HG02759 (cell line): ENCODE data around the gene MFAP2.

Experiments used
- ATAC-seq: cut with Tn5 transposase; IDR thresholded peaks from one replicate; pipeline ENCODE4 v1.9.1; 2021; ENCODE audit warnings: mild to moderate bottlenecking, moderate library complexity; ENCODE audit not compliant: unreplicated experiment

MFAP2 gene

DNA sequence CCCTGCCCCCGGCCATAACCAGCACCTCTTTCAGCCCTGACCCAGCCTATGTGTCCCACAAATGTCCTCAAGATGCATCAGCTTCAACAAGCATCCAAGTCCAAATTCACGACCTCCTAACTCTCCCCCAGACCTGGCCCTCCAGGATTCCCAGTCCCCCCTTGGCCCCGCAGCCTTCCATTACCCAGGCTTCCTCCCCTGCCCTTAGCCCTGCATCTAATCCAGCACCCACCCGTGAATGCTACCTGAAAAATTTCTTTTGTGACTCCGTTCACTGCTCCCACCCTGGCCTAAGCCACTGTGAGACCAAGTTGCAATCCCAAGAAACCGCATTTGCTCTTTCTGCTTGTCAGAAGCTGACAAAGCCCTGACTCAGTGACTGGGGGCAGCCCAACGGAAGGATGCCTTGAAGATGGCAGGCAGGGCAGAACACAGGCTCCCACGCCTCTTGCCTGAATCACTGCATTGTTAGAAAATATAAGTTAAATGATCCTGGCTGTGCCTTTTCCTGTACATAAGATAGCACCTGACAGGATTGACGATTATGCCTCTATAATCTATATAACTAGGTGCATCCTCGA lies 939 bp upstream of the MFAP2 start:
- no peak for ATAC-seq

DNA sequence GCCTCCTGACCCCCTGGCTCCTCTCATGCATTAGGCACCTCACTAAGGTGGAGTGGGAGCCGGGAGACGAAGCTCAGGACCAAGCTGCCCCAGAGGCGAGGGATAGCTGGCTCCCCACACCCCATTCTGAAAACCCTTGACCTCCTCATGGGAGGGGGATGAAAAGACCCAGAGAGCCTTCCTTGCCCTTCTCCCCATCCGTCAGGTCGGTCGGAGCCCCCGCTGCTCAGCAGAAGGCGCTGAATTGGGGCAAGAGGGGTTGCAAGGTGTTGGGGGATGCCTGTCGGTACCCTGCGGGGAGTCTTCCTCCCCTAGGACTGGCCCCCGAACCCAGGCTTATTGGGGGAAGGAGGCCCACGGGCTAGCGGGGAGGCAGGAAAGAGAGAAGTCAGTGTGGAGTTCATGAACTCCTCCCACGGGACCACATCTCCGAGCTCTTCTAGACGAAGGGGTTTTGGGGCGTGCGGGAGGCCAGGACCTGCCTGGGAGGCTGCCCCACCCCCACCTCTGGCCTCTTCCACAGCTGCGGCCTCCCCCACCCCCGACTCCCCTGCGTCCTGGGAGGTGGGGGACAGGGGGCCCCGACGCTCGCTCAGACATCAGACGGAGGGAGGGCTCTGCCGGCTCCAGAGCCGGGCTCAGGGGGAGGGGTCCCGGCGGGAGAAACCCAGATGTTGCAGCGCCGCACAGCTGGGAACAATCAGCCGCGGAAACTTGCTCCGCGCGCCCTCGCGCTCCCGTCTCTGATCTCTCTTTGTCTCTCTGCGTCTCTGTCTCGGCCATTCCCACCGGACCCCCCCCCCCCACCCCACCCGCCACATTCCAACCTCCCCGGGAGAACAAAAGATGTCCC lies 719 bp downstream of the MFAP2 start:
- ATAC-seq: no peak

DNA sequence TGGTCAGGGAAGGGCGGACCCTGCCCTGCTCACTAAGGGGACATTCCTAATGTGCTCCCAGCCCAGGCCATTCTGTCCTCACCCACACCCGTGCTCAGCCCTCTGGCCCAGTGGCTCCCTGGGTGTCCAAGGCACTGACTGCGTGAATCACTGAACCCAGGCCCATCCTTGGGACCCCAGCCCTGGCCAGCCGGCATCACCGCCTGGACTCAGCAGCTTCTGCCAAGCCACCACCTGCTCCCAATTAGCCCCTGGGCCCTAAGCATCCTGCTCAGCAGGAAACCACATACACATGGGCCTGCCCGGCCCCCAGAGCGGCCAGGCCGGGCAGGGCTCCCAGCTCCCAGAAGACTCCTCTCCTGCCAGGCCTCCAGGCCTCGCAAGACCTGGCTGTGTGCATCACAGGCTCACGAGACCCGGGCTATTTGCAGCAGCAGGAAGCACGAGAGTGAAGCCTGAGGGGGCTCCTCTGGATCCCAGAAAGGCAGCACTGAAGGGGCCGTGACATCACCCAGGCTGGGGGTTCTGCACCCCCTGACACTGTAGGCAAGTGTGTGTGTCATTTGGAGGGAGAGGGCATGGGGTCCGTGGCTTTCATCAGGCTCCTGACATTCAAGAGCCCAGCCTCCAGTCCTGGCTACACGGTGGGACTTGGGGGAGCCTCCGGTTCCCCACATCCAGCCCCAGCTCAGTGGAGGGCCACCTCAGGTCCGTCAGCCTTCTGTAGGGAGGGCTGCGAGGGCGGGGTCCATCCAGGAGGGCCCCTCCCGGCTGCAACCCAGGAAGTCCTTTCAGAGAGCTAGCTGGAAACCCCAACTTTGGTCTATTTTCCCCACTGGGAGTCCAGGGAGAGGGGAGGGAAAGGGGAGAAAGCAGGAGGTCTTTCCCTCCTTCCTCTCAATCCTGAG lies 1.6 kb downstream of the MFAP2 start:
- no peak for ATAC-seq

DNA sequence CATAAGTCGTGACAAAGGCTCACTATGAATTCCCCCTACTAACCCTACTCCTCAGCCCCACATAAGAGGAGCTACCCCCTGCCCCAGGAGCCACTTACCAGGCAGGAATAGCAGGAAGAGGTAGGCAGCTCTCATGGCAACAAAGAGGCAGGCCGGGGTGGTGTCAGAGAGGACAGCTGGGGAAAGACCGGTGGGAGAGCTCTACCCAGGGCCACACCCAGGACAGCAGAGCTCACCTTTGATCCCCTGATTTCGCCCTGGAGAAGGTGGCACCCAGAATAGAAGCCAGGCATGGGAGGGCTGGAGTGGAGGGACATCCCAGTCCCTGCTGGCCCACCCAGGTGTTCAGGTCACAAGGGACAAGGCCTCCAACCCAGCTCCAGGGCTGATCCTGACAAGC lies 2.3 kb downstream of the MFAP2 start:
- no peak for ATAC-seq

DNA sequence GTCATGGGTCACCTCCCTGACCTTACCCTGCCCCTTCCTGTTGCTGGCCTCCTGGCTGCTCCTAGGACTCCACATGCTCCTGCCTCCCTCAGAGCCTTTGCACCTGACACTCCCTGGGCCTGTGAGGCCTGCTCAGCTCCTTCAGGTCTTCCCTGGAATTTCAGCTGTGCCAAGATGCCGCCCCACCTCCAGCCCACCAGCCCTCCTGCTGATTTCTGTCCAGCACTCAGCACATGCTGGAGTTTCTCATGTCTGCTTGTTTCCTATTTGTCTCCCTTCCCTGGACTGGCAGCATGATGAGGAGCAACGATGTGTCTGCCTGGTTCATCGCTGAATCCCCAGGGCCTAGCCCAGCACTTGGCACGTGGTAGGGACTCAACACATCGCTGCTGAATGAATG lies 3.0 kb downstream of the MFAP2 start:
- no peak for ATAC-seq

DNA sequence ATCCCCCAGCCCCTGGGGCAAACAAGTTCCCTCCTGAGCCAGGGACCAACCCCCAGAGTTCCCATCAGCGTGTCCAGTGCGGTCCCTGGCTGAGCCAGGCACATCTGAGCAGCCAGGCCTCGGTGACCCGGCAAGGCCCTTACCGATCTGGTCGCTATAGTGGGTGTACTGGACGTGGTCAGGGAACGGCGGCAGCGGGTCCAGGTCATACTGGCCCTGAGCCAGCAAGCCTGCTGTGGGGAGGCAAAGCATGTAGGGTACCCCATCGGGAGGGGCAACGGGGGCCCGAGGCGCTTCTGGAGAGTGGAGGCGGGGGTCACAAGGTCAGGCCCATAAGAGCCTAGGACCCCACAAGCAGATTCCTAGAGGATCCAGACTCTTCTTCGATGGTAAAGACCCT lies 3.5 kb downstream of the MFAP2 start:
- no peak for ATAC-seq

DNA sequence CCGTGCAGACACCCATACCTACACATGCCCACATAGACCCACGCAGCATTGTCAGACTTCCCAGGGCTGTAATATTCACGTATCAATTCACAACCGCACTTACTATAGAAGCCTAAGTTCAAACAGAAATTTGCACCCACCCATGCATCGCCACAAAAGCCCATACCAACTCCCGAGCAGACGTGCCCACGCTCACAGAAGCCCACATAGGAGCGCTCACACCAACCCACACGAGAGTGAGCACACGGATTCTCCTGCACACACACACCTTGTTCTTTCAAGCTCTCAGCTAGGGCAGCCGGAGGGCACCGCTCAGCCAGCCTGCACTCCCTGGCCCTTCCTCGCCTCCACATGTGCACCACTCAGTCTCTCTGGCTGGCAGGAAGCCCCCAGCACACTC lies 4.6 kb downstream of the MFAP2 start:
- ATAC-seq: no peak

DNA sequence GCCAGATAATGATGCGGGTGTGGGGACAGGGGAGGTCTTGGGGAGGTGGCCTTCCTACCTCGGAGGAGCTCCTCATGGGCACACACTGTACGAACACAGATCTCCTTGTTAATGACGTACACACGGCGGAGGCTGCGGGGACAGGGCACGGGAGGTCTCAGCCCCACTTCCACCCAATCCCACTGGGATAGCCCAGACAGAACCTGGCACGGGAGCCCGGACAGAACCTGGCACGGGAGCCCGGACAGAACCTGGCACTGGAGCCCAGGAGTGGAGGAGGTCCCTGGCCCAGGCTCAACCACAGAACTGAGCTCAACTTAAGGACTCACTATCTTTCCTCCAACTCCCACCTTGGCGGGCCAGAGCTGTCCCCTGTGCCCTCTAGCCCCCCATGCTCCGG lies 5.2 kb downstream of the MFAP2 start:
- ATAC-seq: no peak

DNA sequence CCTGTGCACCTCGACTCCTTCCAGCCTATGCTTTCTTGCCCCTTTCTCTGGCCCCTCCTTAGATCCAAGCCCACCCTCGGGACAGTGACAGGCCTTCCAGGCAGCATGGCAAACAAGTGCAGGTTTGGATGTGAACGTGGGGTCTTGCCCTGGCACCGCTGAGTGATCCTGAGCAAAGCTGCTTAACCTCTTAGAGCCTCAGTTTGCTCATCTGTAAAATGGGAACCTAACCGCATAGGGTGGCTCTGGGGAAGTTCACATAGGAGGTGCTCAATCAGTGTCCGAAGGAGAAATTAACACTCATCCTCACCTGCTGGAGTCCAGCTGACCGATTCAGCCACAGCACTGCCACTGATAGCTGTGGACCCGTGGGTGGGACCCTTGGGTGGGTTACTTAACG lies 7.2 kb downstream of the MFAP2 start:
- no peak for ATAC-seq

DNA sequence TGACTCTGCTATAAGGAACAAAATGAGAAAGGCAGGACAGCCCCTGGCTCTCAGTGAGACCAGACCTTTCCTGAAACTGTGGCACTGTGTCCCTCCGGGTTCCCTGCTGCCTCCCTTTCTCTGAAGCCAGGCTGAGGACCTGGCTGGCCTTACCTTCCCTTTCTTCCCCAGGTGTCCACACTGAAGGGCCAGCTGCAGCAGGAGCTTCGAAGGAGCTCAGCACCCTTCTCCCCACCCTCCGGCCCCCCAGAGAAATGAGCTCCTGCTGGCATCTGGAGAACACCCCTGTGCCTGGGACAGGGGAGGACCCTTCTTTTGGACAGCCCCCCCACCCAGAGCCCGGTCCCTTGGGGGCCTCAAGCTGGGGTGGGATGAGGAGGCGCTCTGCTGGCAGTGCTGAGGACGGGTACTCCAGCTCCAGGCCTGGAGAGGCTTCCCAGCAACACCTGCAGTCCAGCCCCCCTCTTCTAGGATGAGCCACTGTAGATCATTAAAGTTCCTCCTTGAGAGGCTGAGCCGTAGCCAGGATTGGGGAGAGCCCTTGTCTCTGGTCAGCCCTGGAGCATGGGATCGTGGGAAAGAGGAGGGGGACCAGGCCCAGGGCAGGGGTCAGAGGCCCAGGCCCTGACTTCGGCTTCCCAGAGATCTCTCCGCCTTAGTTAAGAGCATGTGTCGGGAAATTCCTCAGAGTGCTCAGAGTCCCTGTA lies 8.1 kb downstream of the MFAP2 start:
- ATAC-seq: no peak

DNA sequence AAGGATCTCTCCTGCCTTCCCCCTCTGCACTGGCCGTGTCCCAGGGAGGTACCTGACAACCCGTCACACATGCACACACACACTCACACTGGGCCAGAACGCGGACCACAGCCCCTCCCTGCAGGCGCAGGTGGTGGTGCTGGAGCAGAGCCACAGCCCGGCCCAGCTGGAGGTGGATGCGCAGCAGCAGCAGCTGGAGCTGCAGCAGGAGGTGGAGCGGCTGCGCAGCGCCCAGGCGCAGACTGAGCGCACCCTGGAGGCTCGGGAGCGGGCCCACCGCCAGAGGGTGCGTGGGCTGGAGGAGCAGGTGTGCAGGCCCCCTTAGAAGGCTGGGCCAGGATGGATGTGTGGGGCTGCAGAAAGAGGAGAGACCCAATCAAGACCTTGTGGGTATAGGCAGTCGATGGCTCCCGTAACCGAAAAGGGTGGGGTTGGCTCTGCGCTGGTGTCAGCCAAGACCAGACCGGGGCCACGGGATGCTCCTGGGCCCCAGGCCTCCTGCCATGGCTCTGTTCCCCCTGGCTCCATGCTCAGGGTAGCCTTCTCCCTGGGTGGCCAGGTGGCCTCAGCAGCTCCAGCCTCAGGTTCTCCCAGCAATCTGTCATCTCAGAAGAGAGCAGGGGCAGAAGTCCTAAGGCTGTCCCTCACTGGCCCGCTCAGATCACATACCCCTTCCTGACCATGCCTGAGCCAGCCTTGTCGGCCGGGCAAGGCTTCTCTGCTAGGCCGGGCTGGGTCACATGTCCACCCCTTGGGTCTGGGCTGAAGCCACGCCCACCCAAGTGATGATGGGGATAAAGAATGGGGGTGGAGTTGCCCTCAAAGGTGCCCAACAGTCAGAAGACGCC lies 8.9 kb downstream of the MFAP2 start:
- ATAC-seq: no peak

DNA sequence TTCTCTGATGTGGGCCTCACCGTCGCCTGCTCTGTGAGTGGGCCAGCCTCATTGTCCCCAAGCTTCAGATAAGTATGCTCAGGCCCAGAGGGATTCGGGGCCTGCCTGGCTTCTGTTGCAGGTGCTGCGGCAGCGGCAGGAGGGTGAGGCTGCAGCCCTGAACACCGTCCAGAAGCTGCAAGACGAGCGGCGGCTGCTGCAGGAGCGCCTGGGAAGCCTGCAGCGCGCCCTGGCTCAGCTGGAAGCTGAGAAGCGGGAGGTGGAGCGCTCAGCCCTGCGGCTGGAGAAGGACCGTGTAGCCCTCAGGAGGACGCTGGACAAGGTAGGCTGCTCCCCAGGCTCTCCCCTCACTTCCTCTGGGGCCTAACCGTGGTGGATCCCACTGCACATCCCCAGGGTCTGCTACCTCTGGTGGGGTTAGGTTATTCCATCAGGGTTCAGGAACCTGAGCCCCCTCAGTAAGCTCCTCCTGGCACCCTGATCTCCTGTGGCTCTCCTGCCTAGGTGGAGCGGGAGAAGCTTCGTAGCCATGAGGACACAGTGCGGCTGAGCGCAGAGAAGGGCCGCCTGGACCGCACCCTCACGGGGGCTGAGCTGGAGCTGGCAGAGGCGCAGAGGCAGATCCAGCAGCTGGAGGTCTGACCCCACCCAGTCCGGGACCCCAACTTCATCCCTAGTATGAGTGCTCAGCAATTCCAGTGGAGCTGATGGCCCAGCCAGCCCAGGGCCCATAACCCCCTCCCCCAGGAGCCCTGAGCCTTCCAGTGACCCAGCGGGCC lies 10.1 kb downstream of the MFAP2 start:
- ATAC-seq: no peak

DNA sequence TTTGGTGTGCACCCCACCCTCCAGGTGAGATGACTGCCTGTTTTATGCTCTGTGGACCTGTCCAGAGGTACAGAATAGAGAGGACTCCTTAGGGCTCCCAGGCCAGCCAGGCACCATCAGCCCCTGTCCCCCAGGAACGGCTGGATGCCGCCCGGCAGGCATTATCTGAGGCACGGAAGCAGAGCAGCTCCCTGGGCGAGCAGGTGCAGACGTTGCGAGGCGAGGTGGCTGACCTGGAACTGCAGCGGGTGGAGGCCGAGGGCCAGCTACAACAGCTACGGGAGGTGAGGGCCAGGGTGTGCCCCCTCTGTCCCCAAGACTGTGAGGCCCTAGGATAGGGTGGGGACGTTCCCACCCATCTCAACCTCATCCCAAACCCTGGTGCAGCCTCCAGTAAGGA lies 10.8 kb downstream of the MFAP2 start:
- ATAC-seq: no peak

DNA sequence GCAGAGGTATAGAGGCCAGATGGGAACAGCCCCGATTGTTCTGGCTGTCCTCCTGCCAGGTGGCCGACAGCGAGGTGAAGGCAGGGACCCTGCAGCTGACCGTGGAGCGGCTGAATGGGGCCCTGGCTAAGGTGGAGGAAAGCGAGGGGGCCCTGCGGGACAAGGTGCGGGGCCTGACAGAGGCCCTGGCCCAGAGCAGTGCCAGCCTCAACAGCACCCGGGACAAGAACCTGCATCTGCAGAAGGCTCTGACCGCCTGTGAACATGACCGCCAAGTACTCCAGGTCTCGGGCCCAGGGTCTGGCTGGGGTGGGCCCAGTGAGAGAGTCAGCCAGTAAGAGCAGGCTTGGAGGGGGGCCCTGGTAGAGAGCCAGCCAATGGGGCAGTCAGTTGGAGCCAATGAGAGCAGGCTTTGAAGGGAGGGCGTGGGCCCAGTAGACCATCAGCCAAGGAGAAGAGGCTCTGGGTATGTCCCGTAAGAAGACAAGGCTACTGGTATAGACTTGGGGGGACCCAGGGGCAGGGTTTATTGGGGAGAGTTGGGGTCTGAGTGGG lies 11.3 kb downstream of the MFAP2 start:
- no peak for ATAC-seq

DNA sequence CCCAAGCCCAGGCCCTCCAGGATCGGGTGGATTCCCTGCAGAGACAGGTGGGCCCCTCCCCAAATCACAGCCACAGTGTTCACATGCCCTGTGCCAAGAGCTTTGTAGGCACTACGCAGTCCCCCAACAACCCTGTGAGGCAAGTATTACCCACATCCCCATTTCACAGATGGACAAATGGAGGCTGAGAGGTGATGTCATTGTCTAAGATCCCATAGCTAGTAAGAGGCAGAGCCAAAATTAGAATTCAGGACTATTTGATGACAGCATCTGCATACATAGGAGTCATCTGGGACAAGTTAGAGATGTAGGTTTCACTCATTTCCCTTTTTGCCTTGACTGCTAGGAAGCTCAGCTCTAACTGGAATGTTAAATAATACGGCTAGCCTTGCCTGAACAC lies 12.0 kb downstream of the MFAP2 start:
- no peak for ATAC-seq

DNA sequence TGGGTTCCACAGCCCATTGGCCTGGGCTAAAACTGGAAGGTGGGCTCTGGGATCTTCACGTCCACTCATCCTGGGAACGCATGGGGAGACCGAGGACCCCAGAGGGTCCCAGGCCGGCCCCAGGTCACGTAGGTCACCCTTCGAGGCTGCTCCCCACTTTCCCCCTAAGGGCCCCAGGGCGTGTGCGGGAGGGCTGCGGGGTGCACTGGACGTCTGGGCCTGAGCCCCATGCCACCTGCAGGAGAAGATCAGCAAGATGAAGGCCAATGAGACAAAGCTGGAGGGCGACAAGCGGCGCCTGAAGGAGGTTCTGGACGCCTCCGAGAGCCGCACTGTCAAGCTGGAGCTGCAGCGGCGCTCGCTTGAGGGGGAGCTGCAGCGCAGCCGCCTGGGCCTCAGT lies 12.5 kb downstream of the MFAP2 start:
- no peak for ATAC-seq

DNA sequence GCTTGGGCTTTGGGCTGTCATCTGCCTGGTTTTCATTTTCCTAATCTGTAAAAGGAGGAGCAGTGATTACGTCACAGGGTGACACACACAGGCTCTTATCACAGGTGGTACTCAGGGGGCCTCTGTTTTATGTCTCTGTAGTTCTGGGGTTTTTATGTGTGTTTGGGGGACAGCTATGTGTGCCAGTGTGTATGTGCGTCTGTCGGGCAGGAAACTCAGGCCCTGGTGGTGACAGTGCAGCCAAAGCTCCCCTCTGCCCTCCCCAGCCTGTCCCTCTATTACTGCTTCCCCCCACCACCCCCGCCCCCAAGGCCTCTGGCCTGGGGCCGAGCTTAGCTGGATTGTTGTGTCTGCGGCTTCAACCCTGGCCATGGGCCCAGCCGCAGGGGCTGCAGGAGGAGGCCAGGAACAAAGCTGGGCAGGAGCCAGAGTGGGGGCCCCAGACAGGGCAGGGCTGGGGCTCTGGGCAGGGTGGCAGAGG lies 13.3 kb downstream of the MFAP2 start:
- no peak for ATAC-seq

DNA sequence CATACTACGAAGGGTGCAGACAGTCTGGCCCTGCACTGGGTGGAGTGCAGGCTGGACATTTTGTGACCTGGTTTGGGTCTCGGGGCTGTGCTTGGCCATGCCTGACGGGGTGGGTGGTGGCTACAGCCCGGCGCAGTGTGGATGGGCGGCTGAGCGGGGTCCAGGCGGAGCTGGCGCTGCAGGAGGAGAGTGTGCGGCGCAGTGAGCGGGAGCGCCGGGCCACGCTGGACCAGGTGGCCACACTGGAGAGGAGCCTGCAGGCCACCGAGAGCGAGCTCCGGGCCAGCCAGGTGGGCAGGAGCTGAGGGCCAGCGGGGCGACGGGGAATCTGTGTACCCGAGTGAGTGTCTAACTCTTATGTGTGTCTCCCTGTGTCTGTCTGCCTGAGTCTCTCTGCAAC lies 14.1 kb downstream of the MFAP2 start:
- no peak for ATAC-seq

DNA sequence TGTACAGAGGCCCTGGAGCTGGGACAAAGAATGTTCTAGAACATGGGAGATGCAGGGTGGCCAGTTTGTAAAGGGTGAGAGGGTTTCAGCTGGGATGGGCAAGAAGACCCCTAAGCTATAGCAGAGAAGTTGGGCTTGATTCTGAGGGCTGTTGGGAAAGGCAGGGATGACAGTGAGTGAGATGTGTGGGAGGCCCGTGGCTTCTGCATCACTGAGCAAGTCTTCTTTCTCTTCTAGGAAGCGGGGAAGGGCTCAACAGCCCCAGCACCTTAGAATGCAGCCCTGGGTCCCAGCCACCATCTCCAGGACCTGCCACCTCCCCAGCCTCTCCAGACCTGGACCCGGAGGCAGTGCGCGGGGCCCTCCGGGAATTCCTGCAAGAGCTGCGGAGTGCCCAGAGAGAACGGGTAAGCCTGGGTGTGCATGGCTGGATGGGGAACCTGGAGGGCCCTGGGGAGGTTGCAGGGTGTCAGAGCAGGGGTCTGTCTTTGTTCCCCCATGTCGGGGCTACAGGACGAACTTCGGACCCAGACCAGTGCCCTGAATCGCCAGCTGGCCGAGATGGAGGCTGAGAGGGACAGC lies 14.8 kb downstream of the MFAP2 start:
- ATAC-seq: no peak
